Uterus (tissue), 2 donors: ENCODE data around the gene PRKAG2.

Source experiments
- CTCF ChIP-seq, 4 experiments: fragments of 200-600 bp in 2 of 4; fragments of 450-650 bp in 2 of 4; sonication (generic) in 2 of 4; IDR thresholded peaks; one replicate each; pipeline ENCODE4 v1.5.1; 2016 to 2019; ENCODE audit warnings: antibody characterized with exemption in 4 of 4, mild to moderate bottlenecking in 2 of 4, moderate library complexity in 1 of 4
- POLR2A ChIP-seq, 2 donors: fragments of 450-650 bp; IDR thresholded peaks; one replicate each; pipeline ENCODE4 v1.6.1; 2016; ENCODE audit warnings: antibody characterized with exemption in 2 of 2, mild to moderate bottlenecking in 1 of 2, moderate library complexity in 1 of 2

GRCh38 chr7:151872531-151873401, 4.1 kb downstream of the PRKAG2 start:
- TF ChIP-seq CTCF (IDR thresholded peaks at IDR 0.05), result no peak
- no peak for TF ChIP-seq POLR2A (IDR thresholded peaks at IDR 0.05)
